Testis (tissue), 2 donors: ENCODE measurements around the gene CYP4F22.
"Not testable (repeated sequence)": the region's sequence is repeated elsewhere in the genome, so short reads cannot be mapped to it uniquely, and the experiment has no call there.

ENCODE experiments used
- POLR2A ChIP-seq: fragments of 450-650 bp; IDR thresholded peaks from one replicate; pipeline ENCODE4 v1.6.1; 2017; ENCODE audit warnings: antibody characterized with exemption, mild to moderate bottlenecking, moderate library complexity
- TF ChIP-seq, protein P1 (sequence below), 3 experiments: fragments of 450-650 bp in 2 of 3; fragments of 200-600 bp in 1 of 3; sonication (generic) in 1 of 3; IDR thresholded peaks; one replicate each; pipeline ENCODE4 v1.5.1; 2016 to 2019; ENCODE audit warnings: antibody characterized with exemption in 3 of 3, mild to moderate bottlenecking in 2 of 3, moderate library complexity in 1 of 3

DNA sequence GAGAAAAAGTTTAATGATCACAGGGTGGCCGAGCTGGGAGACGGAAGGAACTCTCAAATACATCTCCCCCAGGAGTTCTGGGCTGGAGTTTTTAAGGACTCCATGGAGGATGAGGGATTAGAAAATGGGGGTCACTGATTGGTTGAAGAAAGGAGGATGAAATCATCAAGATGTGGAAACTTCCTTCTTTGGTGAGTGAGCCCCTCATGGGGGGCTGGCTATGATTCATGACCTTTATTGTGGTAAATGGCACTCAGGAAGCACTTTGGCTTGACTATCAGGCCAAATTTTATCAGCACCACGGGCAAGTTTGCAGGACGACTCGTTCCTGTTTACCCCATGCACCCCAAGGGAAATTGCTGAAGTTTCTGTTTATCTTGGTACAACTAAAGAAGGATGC lies 84.2 kb downstream of the CYP4F22 start:
- TF ChIP-seq, protein P1, sequence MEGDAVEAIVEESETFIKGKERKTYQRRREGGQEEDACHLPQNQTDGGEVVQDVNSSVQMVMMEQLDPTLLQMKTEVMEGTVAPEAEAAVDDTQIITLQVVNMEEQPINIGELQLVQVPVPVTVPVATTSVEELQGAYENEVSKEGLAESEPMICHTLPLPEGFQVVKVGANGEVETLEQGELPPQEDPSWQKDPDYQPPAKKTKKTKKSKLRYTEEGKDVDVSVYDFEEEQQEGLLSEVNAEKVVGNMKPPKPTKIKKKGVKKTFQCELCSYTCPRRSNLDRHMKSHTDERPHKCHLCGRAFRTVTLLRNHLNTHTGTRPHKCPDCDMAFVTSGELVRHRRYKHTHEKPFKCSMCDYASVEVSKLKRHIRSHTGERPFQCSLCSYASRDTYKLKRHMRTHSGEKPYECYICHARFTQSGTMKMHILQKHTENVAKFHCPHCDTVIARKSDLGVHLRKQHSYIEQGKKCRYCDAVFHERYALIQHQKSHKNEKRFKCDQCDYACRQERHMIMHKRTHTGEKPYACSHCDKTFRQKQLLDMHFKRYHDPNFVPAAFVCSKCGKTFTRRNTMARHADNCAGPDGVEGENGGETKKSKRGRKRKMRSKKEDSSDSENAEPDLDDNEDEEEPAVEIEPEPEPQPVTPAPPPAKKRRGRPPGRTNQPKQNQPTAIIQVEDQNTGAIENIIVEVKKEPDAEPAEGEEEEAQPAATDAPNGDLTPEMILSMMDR (IDR thresholded peaks at IDR 0.05), result not testable (repeated sequence)
- TF ChIP-seq POLR2A, result not testable (repeated sequence)
